Measurements from ENCODE around the gene SFRP5.

The SFRP5 gene

GRCh38 chr10:97764519-97764931, 7.3 kb downstream of the SFRP5 start:
- no peak for DNase-seq (ENCODE audit: low read depth)

- DNase-seq (ENCODE audit: low read depth) = no peak
Observed at GRCh38 chr10:97763947-97764346, 7.9 kb downstream of the SFRP5 start.

GRCh38 chr10:97763411-97763810, 8.4 kb downstream of the SFRP5 start:
- DNase-seq (ENCODE audit: low read depth) = no peak

GRCh38 chr10:97762816-97763215, 9.0 kb downstream of the SFRP5 start:
- no peak for DNase-seq (ENCODE audit: low read depth)

GRCh38 chr10:97762056-97762455, 9.7 kb downstream of the SFRP5 start:
- DNase-seq (ENCODE audit: low read depth) = no peak

GRCh38 chr10:97761331-97761865, 10.4 kb downstream of the SFRP5 start:
- no peak for DNase-seq (ENCODE audit: low read depth)

GRCh38 chr10:97760461-97761257, 11.1 kb downstream of the SFRP5 start:
- no peak for DNase-seq (ENCODE audit: low read depth)

- no peak for DNase-seq (ENCODE audit: low read depth)
Observed at GRCh38 chr10:97759946-97760345, 11.9 kb downstream of the SFRP5 start.

GRCh38 chr10:97759158-97759887, 12.5 kb downstream of the SFRP5 start:
- no peak for DNase-seq (ENCODE audit: low read depth)

GRCh38 chr10:97757471-97757870, 14.3 kb downstream of the SFRP5 start:
- DNase-seq (ENCODE audit: low read depth) = no peak

GRCh38 chr10:97755718-97756117, 16.1 kb downstream of the SFRP5 start:
- no peak for DNase-seq (ENCODE audit: low read depth)

GRCh38 chr10:97754726-97755125, 17.1 kb downstream of the SFRP5 start:
- DNase-seq (ENCODE audit: low read depth) = no peak

- DNase-seq (ENCODE audit: low read depth) = no peak
Observed at GRCh38 chr10:97752956-97753355, 18.8 kb downstream of the SFRP5 start.

GRCh38 chr10:97748116-97748515, 23.7 kb downstream of the SFRP5 start:
- DNase-seq (ENCODE audit: low read depth) = no peak

- no peak for DNase-seq (ENCODE audit: low read depth)
Observed at GRCh38 chr10:97747573-97747972, 24.2 kb downstream of the SFRP5 start.

GRCh38 chr10:97744405-97745035, 27.3 kb downstream of the SFRP5 start:
- no peak for DNase-seq (ENCODE audit: low read depth)

- no peak for DNase-seq (ENCODE audit: low read depth)
Observed at GRCh38 chr10:97743169-97743943, 28.4 kb downstream of the SFRP5 start.

GRCh38 chr10:97740613-97741012, 31.2 kb downstream of the SFRP5 start:
- no peak for DNase-seq (ENCODE audit: low read depth)

GRCh38 chr10:97738616-97739015, 33.2 kb downstream of the SFRP5 start:
- no peak for DNase-seq (ENCODE audit: low read depth)

- no peak for DNase-seq (ENCODE audit: low read depth)
Observed at GRCh38 chr10:97737770-97738265, 34.0 kb downstream of the SFRP5 start.

- peak; percentile 93 for DNase-seq (ENCODE audit: low read depth)
Observed at GRCh38 chr10:97736902-97737769, 34.7 kb downstream of the SFRP5 start, which contains the start of gene ZFYVE27. Gene ZFYVE27, plus strand, starts transcription at chr10:97737128. Its CDS starts 1,350 bp downstream, at chr10:97738478.

Measured in stimulated activated CD8-positive, alpha-beta memory T cell treated with anti-CD3 and anti-CD28 coated beads, Interleukin-7, amount 100 ng/mL, for 24 hours (primary cell).